BLaER1 (cell line): ENCODE measurements around the gene ALCAM.

Experiments
- H3K27ac ChIP-seq: shearing (Covaris generic); formaldehyde crosslinking; 2 replicates; pipeline ENCODE4 v1.8.1; 2022
- H3K27me3 ChIP-seq: shearing (Covaris generic); formaldehyde crosslinking; 2 replicates; pipeline ENCODE4 v1.8.1; 2022
- H3K36me3 ChIP-seq: shearing (Covaris generic); formaldehyde crosslinking; 2 replicates; pipeline ENCODE4 v1.8.1; 2022
- H3K4me1 ChIP-seq: shearing (Covaris generic); formaldehyde crosslinking; 2 replicates; pipeline ENCODE4 v1.8.1; 2022
- H3K4me2 ChIP-seq: shearing (Covaris generic); formaldehyde crosslinking; 2 replicates; pipeline ENCODE4 v1.8.1; 2022
- H3K4me3 ChIP-seq: shearing (Covaris generic); formaldehyde crosslinking; 2 replicates; pipeline ENCODE4 v1.8.1; 2022
- H3K9ac ChIP-seq: shearing (Covaris generic); formaldehyde crosslinking; 2 replicates; pipeline ENCODE4 v1.8.1; 2022
- H3K9me3 ChIP-seq: shearing (Covaris generic); formaldehyde crosslinking; 2 replicates; pipeline ENCODE4 v1.8.1; 2022
- H4K20me1 ChIP-seq: shearing (Covaris generic); formaldehyde crosslinking; 2 replicates; pipeline ENCODE4 v1.8.1; 2022
- Cebpa-rat ChIP-seq: shearing (Covaris generic); IDR thresholded peaks from 2 replicates; pipeline ENCODE4 v1.8.1; 2022

ALCAM gene

DNA sequence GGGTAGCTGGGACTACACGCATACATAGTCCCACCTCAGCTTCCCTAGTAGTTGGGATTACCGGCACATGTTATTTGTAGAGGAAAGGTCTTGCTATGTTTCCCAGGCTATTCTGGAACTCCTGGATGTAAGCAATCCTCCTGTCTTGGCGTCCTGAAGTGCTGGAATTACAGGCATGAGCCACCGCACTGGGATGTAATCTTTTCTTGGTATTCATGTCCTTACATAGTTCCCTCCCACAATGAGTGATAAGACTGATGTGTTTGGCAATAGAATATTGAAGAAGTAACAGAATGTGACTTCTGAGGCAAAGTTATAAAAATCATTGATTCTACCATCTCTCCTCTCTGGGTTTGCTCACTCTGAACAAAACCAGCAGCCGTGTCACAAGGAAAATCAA is 22.7 kb upstream of the ALCAM start:
- Histone ChIP-seq H4K20me1 (no peaks in the 10 kb centered on the region), H3K36me3 (no peaks in the 10 kb centered on the region), H3K27me3 (no peaks in the 10 kb centered on the region), H3K9me3 (no peaks in the 10 kb centered on the region), H3K4me1 (no peaks in the 10 kb centered on the region), H3K27ac (no peak overlapping the region), H3K9ac (no peak overlapping the region), H3K4me3 (no peak overlapping the region), H3K4me2 (no peak overlapping the region)
- TF ChIP-seq Cebpa-rat, result no peak

DNA sequence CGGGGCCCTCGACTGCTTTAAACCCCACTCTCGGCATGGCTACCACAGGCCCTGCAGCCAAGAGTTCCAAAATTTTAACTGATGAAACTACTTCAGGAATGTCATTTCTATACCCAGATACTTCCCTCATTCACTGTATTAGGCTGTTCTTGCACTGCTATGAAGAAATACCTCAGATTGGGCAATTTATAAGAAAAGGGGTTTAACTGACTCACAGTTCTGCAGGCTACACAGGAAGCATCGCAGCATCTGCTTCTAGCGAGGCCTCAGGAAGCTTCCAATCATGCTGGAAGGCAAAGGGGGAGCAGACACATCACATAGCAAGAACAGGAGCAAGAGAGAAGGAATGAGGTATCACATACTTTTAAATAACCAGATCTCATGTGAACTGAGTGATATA is 21.6 kb upstream of the ALCAM start:
- Histone ChIP-seq H3K27me3 (no peaks in the 10 kb centered on the region), H3K4me3 (no peak overlapping the region), H3K4me2 (no peak overlapping the region), H3K27ac (no peak overlapping the region), H3K36me3 (no peaks in the 10 kb centered on the region), H3K4me1 (no peaks in the 10 kb centered on the region), H3K9me3 (no peaks in the 10 kb centered on the region), H3K9ac (no peak overlapping the region), H4K20me1 (no peaks in the 10 kb centered on the region)
- TF ChIP-seq Cebpa-rat, result no peak

DNA sequence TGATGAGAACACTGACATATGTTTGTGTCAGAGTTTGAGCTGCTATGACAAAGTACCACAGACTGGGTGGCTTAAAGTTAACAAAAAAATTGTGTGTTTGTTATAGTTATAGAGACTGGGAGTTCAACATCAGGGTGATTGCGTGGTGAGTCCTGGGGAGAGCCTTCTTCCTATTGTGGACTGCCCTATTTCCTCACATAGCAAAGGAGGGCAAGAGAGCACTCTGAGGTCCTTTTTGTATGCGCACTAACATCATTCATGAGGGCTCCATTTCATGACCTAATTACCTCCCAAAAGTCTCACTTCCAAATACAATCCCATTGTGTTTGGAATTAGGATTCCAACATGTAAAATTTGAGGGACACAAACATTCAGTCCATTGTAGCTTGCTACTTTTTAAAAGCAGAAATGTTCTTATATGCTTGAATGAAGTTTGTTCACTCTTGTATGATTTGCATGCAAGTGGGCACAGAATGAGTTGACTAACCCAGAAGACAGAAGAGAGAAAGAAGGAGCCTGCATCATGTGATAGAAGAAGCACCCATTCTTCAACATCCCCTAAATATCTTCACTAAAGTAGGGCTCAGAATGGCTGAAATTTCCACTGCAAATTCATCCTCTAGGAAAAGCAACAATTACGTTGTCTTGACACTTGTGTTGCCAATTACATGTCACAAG is 18.9 kb upstream of the ALCAM start:
- no peaks in the 10 kb centered on the region for H3K36me3 ChIP-seq
- no peak for TF ChIP-seq Cebpa-rat
- no peak overlapping the region for H3K9ac ChIP-seq
- no peak overlapping the region for H3K4me2 ChIP-seq
- H3K27me3 ChIP-seq, result no peaks in the 10 kb centered on the region
- no peaks in the 10 kb centered on the region for H3K4me1 ChIP-seq
- no peak overlapping the region for H3K27ac ChIP-seq
- H4K20me1 ChIP-seq, result no peaks in the 10 kb centered on the region
- H3K9me3 ChIP-seq, result no peaks in the 10 kb centered on the region
- no peak overlapping the region for H3K4me3 ChIP-seq

DNA sequence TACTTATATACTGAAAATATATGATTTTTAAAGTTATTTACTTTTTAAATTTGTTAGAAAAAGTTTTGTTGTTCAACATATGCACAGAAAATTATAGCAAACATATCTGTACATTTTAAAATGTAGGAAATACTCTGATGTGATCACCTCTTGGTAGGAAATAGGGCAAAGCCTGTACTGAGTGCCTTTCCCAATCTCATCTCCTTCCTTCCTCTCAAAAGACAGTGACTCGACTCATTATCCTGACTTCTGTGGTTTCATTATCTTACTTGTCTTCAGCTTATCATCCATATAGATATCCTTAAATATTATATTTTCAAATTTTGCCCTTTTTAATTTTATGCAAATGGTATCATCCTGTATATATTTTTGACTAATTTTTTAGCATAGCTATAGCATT is 18.4 kb upstream of the ALCAM start:
- H3K9ac ChIP-seq, result no peak overlapping the region
- H3K4me3 ChIP-seq, result no peak overlapping the region
- H3K4me2 ChIP-seq, result no peak overlapping the region
- no peaks in the 10 kb centered on the region for H3K4me1 ChIP-seq
- TF ChIP-seq Cebpa-rat, result no peak
- no peaks in the 10 kb centered on the region for H3K27me3 ChIP-seq
- no peaks in the 10 kb centered on the region for H3K36me3 ChIP-seq
- no peak overlapping the region for H3K27ac ChIP-seq
- H4K20me1 ChIP-seq, result no peaks in the 10 kb centered on the region
- H3K9me3 ChIP-seq, result no peaks in the 10 kb centered on the region

DNA sequence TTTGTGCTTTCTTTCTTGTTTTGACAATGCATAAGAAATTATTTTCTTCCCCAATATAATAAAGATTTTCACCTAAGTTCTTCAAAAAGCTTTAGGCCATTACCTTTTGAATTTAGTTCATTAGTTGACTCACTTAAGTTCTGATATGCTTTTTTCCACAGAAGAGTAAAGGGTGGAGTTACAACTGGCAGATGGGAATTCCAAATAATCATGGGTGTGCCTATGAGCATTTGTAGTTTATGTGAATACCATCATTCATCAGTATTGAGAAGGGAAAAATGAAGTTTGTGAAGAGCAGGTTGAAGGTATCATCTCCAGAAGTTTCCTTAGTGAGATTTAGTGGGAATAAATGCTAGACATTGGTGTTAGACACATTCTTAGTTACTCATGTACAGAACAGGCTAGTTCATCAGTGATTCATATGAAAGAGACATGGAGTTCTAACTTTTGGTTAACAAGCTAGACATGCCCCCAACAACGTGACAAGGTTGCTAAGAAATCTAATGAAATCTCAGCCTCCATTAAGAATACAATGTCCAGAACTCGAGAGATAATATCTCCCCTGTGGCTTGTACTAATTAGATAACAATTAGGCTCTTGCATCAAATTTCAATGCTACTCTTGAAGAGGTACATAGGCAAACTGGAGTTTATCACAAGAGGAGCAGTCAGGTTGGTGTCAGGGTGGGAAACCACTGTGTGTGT is 16.9 kb upstream of the ALCAM start:
- Histone ChIP-seq H3K36me3 (no peaks in the 10 kb centered on the region), H3K4me1 (no peaks in the 10 kb centered on the region), H3K9me3 (peaks cover 10% of the 10 kb centered on the region), H3K4me2 (no peak overlapping the region), H3K27me3 (no peaks in the 10 kb centered on the region), H3K9ac (no peak overlapping the region), H3K4me3 (no peak overlapping the region), H3K27ac (no peak overlapping the region), H4K20me1 (no peaks in the 10 kb centered on the region)
- TF ChIP-seq Cebpa-rat, result no peak

DNA sequence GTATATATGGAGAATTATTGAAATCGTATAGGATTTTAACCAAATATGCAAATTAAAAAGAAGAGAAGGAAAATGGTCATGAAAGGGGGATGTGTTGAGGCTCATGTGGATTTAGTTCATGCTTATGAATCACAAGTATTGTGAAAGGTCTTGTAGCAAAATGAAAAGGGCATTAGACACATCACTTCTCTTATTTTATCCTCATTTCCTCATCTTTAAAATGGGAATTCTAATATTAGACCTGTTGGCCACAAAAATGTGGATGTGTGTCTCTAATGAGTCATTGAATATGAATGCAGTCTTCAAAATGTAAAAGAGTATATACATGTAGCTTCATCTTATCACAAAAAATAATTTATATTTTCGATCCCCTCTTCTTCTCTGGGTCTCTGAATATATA is 14.9 kb upstream of the ALCAM start:
- H3K27me3 ChIP-seq, result no peaks in the 10 kb centered on the region
- H3K36me3 ChIP-seq, result no peaks in the 10 kb centered on the region
- no peak overlapping the region for H3K4me2 ChIP-seq
- H3K9me3 ChIP-seq, result peaks cover 10% of the 10 kb centered on the region
- no peak overlapping the region for H3K9ac ChIP-seq
- TF ChIP-seq Cebpa-rat, result no peak
- no peak overlapping the region for H3K27ac ChIP-seq
- no peaks in the 10 kb centered on the region for H4K20me1 ChIP-seq
- no peak overlapping the region for H3K4me3 ChIP-seq
- no peaks in the 10 kb centered on the region for H3K4me1 ChIP-seq

DNA sequence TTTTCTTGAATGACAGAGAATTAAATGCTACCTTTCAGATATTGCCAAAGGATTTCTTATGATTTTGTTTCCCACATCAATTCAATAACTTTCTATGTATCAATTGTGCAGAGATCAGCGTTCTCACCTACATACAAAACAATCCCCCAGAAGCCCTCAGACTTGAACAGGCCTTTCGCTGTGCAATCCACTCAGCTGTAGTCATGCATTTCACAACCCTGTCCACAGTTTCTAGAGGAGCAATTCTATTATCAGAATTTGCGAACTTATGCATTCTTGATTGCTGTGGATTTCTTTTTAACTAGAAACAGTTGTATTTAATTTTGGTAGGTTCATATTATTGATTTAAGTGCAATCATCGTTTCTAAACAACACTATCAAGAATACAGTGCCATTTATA is 13.7 kb upstream of the ALCAM start:
- H3K4me2 ChIP-seq, result no peak overlapping the region

DNA sequence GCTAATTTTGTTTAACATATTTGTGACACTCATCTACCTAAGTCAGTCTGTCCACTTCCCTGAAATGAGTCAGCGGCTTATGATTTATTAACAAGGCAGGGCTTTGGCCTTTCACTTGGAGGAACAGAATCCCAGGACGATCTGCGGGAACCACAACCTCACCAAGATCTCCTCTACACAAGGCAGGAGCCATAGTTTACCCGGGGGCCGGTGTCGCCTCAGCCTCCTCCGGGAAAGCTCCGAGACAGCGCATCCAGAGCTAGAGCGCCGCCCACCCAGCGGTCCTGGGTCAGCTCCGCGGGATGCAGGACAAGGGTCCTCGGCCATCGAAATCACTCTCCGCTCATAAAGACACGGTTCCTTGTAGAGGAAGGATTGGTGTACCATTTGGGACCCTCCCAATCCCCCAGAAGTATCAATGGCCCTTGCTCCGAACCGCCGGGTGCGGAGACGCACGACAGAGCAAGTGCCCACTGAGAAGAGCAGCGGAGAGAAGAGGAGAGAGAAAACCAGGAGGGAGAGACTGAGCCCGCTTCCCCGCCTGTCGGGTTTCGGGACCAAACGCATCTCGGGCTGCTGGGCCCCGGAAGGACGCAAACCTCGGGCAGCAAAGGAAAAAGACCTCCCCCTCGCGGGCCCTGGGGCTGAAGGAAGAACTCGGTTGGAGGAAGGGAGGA is 13.1 kb upstream of the ALCAM start:
- Histone ChIP-seq H3K9ac (no peak overlapping the region), H3K9me3 (peaks cover 10% of the 10 kb centered on the region), H3K27me3 (no peaks in the 10 kb centered on the region), H3K4me1 (no peaks in the 10 kb centered on the region), H3K4me3 (no peak overlapping the region), H4K20me1 (no peaks in the 10 kb centered on the region), H3K36me3 (no peaks in the 10 kb centered on the region), H3K27ac (no peak overlapping the region), H3K4me2 (no peak overlapping the region)
- no peak for TF ChIP-seq Cebpa-rat

More for the DNA sequence above, 13.7 kb upstream of the ALCAM start:
- Histone ChIP-seq H3K27me3 (no peaks in the 10 kb centered on the region), H3K9ac (no peak overlapping the region), H4K20me1 (no peaks in the 10 kb centered on the region), H3K27ac (no peak overlapping the region), H3K9me3 (peaks cover 10% of the 10 kb centered on the region), H3K4me1 (no peaks in the 10 kb centered on the region), H3K36me3 (no peaks in the 10 kb centered on the region), H3K4me3 (no peak overlapping the region)
- no peak for TF ChIP-seq Cebpa-rat

DNA sequence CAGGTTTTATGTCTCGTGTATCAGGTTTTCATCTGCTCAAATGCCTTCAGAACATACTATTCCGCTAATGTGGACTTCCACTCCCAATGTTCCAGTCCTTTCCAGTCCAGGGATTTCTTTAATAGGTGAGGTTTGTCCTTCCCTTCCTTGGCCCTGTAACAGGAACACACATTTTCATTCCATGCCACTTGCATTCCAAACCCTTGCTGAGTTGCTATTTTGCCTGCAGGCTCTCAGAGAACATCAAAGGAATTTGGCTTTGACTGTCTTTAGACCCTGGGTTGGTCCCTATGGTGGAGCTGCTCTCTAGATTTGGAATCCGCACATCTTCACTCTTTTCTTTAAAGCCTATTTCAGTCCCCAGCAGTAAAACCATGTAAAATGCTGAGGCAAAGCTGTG is 12.3 kb upstream of the ALCAM start:
- no peak overlapping the region for H3K4me3 ChIP-seq
- no peak overlapping the region for H3K27ac ChIP-seq
- H3K27me3 ChIP-seq, result no peaks in the 10 kb centered on the region
- peaks cover 10% of the 10 kb centered on the region for H3K9me3 ChIP-seq
- H3K4me1 ChIP-seq, result no peaks in the 10 kb centered on the region
- no peaks in the 10 kb centered on the region for H3K36me3 ChIP-seq
- TF ChIP-seq Cebpa-rat, result no peak
- H4K20me1 ChIP-seq, result no peaks in the 10 kb centered on the region
- H3K4me2 ChIP-seq, result no peak overlapping the region
- no peak overlapping the region for H3K9ac ChIP-seq

DNA sequence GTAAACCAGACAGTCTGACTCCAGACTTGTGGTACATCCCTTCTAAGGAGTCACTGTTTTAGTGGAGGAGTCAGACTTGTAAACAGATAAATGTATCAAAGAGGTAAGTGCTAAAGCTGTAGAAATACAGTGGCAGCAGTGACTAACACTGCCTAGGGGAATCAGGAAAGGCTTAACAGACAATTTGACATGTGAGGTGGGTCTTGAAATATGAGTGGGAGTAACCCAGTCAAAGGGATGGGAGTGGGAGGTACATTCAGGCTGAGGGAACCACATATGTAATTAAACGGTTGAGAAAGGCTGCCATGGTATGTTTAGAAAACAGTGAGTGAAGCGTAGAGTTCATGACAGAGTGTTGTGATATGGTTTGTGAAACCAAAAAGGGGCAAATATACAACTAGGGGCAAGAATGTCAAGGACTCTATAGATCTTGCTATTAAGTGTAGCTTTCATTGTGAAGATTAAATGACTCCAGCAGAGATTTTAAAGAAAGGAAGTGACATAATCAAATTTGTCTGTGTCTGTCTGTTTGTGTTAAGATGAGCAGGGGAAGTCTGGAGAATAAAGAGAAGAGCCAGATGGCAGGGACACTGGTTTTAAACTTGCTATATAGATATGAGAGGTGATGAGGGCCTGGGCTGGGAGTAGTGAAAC is 11.2 kb upstream of the ALCAM start:
- no peak overlapping the region for H3K4me2 ChIP-seq
- no peaks in the 10 kb centered on the region for H3K27me3 ChIP-seq
- peaks cover 10% of the 10 kb centered on the region for H3K9me3 ChIP-seq
- no peak for TF ChIP-seq Cebpa-rat
- no peak overlapping the region for H3K9ac ChIP-seq
- H3K4me3 ChIP-seq, result no peak overlapping the region
- no peaks in the 10 kb centered on the region for H4K20me1 ChIP-seq
- no peaks in the 10 kb centered on the region for H3K4me1 ChIP-seq
- H3K36me3 ChIP-seq, result no peaks in the 10 kb centered on the region
- no peak overlapping the region for H3K27ac ChIP-seq
